ENCODE results near the gene RAC2. TPM values are rescaled to one million over a fixed set of nuclear protein-coding genes. Genes with fewer than 3 reads are reported as not detected.
A peak's percentile ranks its signal among the peaks of the same experiment; 100 is the strongest.

RAC2 gene
- total and polyA plus RNA-seq, 4 donors: 16.7 to 217 (median 55.2) TPM

DNA sequence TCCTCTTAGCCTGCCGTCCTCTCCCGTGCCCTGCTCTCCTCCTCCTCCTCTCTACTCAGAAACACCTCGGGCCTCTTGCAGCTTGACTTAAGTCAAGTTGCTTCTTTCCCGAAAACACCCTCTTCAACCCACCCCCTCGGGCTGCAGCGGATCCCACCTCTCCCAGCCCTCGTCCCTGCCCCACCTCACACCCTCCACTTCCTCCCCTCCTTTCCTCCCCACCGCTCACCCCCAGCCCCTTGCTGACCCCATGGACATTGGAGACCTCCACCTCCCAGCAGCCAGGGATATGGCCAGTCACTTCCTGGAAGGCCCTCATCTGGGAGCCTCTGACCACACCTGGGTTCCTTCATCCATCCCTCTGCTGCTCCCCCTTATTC is 29.8 kb upstream of the RAC2 start:
- Histone ChIP-seq H3K27ac (ENCODE audit: low read depth in 1 of 2, low read length in 1 of 2) (no peak overlapping the region), H3K36me3 (ENCODE audit: control insufficient read depth in 4 of 4, insufficient read depth in 4 of 4, low read length in 4 of 4) (no peaks in the 10 kb centered on the region), H3K27me3 (ENCODE audit: control insufficient read depth in 3 of 3, insufficient read depth in 3 of 3, low read length in 2 of 3) (no peaks in the 10 kb centered on the region), H3K9me3 (ENCODE audit: control insufficient read depth in 4 of 4, insufficient read depth in 3 of 4, low read length in 3 of 4) (no peaks in the 10 kb centered on the region), H3K4me3 (no peak overlapping the region), H3K9ac (ENCODE audit: insufficient read depth in 1 of 2, low read length in 2 of 2) (no peak overlapping the region), H3K4me1 (ENCODE audit: control insufficient read depth in 5 of 5, insufficient read depth in 5 of 5, low read length in 5 of 5) (no peaks in the 10 kb centered on the region)
- ATAC-seq (ENCODE audit: insufficient read depth, low FRiP score) (no peak), DNase-seq (peak in 1 of 3 donors; percentile 9)
- WGBS, 2 donors: 63 to 78% methylated on average over 8 of the region's 8 CpGs
- TF ChIP-seq, protein P1, sequence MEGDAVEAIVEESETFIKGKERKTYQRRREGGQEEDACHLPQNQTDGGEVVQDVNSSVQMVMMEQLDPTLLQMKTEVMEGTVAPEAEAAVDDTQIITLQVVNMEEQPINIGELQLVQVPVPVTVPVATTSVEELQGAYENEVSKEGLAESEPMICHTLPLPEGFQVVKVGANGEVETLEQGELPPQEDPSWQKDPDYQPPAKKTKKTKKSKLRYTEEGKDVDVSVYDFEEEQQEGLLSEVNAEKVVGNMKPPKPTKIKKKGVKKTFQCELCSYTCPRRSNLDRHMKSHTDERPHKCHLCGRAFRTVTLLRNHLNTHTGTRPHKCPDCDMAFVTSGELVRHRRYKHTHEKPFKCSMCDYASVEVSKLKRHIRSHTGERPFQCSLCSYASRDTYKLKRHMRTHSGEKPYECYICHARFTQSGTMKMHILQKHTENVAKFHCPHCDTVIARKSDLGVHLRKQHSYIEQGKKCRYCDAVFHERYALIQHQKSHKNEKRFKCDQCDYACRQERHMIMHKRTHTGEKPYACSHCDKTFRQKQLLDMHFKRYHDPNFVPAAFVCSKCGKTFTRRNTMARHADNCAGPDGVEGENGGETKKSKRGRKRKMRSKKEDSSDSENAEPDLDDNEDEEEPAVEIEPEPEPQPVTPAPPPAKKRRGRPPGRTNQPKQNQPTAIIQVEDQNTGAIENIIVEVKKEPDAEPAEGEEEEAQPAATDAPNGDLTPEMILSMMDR (IDR thresholded peaks at IDR 0.05; ENCODE audit: control extremely low read depth, extremely low read depth): no peak

DNA sequence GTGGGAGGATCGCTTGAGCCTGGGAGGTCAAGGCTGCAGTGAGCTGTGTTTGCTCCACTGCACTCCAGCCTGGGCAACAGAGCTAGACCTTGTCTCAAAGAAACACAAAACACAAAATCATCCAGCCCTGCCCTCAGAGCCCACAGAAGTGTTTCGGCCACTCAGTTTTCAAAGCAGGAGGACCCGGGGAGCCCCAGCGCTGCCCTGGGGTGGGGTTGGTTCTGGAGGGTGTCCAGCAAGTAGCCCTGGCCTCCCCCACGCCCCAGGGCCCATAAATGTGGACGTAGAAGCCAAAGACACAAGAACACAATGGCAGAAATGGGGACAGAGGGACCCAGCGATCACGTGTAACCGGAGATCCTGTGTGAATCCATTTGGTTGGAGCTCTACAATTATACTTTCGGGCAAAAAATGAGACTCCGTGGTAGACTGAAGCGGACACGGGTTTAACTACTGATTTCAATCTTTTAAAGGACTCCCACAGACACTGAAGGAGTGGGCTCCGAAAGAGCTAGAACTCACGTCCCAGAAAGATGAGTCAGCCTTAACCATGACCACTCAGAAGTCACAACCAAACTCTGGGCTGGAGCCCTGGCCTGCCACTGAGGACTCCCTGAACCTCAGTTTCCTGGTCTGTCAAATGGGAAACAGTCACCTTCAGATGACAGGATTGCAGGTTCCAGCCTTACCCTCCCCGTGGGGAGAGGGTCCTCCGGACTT is 29.2 kb upstream of the RAC2 start:
- 65 to 72% methylated on average over 17 of the region's 17 CpGs for WGBS, 2 donors
- TF ChIP-seq, protein P1 (IDR thresholded peaks at IDR 0.05; ENCODE audit: control extremely low read depth, extremely low read depth): no peak
- DNase-seq: peak in 1 of 3 donors; percentile 5
- H3K27ac ChIP-seq (ENCODE audit: low read depth in 1 of 2, low read length in 1 of 2): no peak overlapping the region
- no peaks in the 10 kb centered on the region for H3K36me3 ChIP-seq (ENCODE audit: control insufficient read depth in 4 of 4, insufficient read depth in 4 of 4, low read length in 4 of 4)
- H3K9ac ChIP-seq (ENCODE audit: insufficient read depth in 1 of 2, low read length in 2 of 2): no peak overlapping the region
- H3K9me3 ChIP-seq (ENCODE audit: control insufficient read depth in 4 of 4, insufficient read depth in 3 of 4, low read length in 3 of 4): no peaks in the 10 kb centered on the region
- no peak for ATAC-seq (ENCODE audit: insufficient read depth, low FRiP score)
- H3K4me1 ChIP-seq (ENCODE audit: control insufficient read depth in 5 of 5, insufficient read depth in 5 of 5, low read length in 5 of 5): no peaks in the 10 kb centered on the region
- H3K4me3 ChIP-seq: no peak overlapping the region
- no peaks in the 10 kb centered on the region for H3K27me3 ChIP-seq (ENCODE audit: control insufficient read depth in 3 of 3, insufficient read depth in 3 of 3, low read length in 2 of 3)

DNA sequence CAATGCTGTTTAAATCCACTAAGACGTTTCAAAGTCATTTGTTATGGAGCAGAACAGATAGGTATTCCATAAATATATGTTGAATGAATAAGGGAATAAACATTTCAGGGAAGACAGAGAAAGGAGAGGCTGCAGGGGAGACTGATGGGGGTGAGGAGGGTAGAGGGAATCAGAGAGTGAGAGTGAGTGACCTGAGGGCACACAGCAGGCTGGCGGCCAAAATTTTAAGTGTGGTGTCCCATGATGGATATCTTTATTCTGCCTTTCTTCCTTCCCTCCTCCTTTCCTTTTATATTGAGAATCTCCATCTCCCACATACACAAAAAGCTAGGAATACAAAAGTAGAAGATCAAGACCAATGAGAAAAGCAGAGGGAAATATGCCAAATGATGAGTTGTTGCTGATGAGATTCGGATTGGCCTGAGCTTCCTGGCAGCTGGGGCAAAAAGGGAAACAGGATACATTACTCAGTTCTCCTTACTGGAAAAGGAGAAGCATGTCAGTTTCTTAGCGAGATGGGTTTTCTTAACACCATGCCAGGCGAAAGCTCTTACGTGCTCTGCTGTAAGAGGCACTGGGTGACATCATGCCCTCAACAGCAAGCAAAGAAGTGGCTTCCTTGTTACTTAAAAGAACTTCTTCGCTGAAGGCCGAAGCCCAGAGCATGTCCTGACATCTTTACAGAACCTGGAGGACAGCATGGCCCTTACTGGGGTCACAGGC is 27.0 kb upstream of the RAC2 start:
- ATAC-seq (ENCODE audit: insufficient read depth, low FRiP score): no peak
- WGBS, 2 donors: 47 to 55% methylated on average over 8 of the region's 8 CpGs
- H3K9me3 ChIP-seq (ENCODE audit: control insufficient read depth in 4 of 4, insufficient read depth in 3 of 4, low read length in 3 of 4): no peaks in the 10 kb centered on the region
- H3K36me3 ChIP-seq (ENCODE audit: control insufficient read depth in 4 of 4, insufficient read depth in 4 of 4, low read length in 4 of 4): no peaks in the 10 kb centered on the region
- TF ChIP-seq, protein P1 (IDR thresholded peaks at IDR 0.05; ENCODE audit: control extremely low read depth, extremely low read depth): no peak
- peak overlapping the region in 1 of 2 donors; percentile 18 for H3K27ac ChIP-seq (ENCODE audit: low read depth in 1 of 2, low read length in 1 of 2)
- H3K4me3 ChIP-seq: no peak overlapping the region
- no peak overlapping the region for H3K9ac ChIP-seq (ENCODE audit: insufficient read depth in 1 of 2, low read length in 2 of 2)
- no peaks in the 10 kb centered on the region for H3K27me3 ChIP-seq (ENCODE audit: control insufficient read depth in 3 of 3, insufficient read depth in 3 of 3, low read length in 2 of 3)
- peak in 2 of 3 donors; percentile 4 to 15 for DNase-seq
- peaks cover 0 to 3% (median 0%) of the 10 kb centered on the region in 5 donors for H3K4me1 ChIP-seq (ENCODE audit: control insufficient read depth in 5 of 5, insufficient read depth in 5 of 5, low read length in 5 of 5)

Data from lung (tissue), 12 donors.